Hindlimb muscle (tissue), 1 donor: Measurements from ENCODE around the gene ADORA3. TPM values are rescaled to one million over a fixed set of nuclear protein-coding genes. Genes with fewer than 3 reads are reported as not detected.

Experiments
- polyA plus RNA-seq: library from polyadenylated mRNA; unstranded; fragments of 120-200 nt; gene quantifications from one replicate; pipeline ENCODE4 v1.2.1, GENCODE V29; 2013; ENCODE audit not compliant: insufficient read length

The ADORA3 gene
- polyA plus RNA-seq, 1 donor = 1.2 TPM

Other genes starting within 250 kb of the ADORA3 start
- not detected for gene CHIA, start 212.8 kb downstream of the ADORA3 start, polyA plus RNA-seq
- gene OVGP1, start 75.9 kb downstream of the ADORA3 start, polyA plus RNA-seq = 1.4 TPM
- gene WDR77, start 54.4 kb downstream of the ADORA3 start, polyA plus RNA-seq = 35.6 TPM
- gene ATP5PB, start 54.2 kb downstream of the ADORA3 start, polyA plus RNA-seq = 265 TPM
- 3.9 TPM for gene C1orf162, start 29.6 kb downstream of the ADORA3 start, polyA plus RNA-seq
- gene TMIGD3, start within 50 bp of the ADORA3 start, polyA plus RNA-seq = 0.27 TPM
- 50.2 TPM for gene RAP1A, start 116.2 kb upstream of the ADORA3 start, polyA plus RNA-seq
- 59.2 TPM for gene INKA2, start 235.8 kb upstream of the ADORA3 start, polyA plus RNA-seq